ENCODE results near the gene GSKIP. TPM values are rescaled to one million over a fixed set of nuclear protein-coding genes. Genes with fewer than 3 reads are reported as not detected.

The GSKIP gene
- total RNA-seq, 4 donors from 2014 or later = 30.3 to 65.1 (median 49.7) TPM

DNA sequence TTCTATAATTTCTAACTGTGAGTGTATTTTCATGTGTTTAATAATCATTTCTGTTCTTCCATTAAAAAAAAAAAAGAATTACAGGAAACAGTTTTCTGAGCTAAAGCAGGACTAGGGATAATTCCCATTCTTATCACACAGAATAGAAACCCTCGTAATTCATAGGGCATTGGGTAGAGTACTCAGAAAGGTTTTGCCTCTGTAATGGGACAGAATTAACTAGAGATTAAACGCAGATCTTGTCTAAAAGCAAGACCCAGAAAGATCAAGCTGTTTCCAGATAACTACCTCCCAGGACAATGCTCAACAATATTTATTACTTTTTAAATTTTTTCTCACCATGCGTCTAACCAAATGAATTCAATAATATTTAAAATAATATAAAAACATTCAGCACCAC, 10.2 kb downstream of the GSKIP start:
- TF ChIP-seq, protein P1, sequence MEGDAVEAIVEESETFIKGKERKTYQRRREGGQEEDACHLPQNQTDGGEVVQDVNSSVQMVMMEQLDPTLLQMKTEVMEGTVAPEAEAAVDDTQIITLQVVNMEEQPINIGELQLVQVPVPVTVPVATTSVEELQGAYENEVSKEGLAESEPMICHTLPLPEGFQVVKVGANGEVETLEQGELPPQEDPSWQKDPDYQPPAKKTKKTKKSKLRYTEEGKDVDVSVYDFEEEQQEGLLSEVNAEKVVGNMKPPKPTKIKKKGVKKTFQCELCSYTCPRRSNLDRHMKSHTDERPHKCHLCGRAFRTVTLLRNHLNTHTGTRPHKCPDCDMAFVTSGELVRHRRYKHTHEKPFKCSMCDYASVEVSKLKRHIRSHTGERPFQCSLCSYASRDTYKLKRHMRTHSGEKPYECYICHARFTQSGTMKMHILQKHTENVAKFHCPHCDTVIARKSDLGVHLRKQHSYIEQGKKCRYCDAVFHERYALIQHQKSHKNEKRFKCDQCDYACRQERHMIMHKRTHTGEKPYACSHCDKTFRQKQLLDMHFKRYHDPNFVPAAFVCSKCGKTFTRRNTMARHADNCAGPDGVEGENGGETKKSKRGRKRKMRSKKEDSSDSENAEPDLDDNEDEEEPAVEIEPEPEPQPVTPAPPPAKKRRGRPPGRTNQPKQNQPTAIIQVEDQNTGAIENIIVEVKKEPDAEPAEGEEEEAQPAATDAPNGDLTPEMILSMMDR (IDR thresholded peaks at IDR 0.05) = no peak
- intact Hi-C loops (cut with DNase I) = no loop called here

DNA sequence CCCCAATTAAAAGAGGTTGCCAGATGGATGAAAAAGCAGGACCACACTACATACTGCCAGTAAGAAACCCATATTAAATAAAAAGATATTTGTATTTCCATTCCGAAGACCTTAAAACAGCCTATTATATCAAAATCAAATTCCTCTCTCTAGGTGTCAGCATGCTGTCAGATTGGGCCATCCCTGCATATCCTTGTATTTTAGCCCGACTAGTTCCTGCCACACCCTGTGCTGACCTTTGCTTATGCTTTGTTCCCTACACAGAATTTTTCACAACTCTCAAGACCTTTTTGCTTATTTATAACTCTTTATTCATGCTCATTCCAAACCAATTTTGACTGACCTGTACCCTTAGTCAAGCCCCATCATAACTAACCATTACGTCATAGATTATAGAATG, 12.8 kb downstream of the GSKIP start:
- TF ChIP-seq POLR2A (IDR thresholded peaks at IDR 0.05) = no peak
- DNase-seq = no peak
- Histone ChIP-seq H3K36me3 (no peaks in the 10 kb centered on the region), H3K27me3 (no peaks in the 10 kb centered on the region), H3K9me3 (no peaks in the 10 kb centered on the region), H3K27ac (no peak overlapping the region), H3K4me1 (no peaks in the 10 kb centered on the region), H3K4me3 (no peak overlapping the region)
- intact Hi-C loops (cut with DNase I) = no loop called here
- WGBS, 2 donors = 80 to 81% methylated on average over 3 of the region's 3 CpGs

More for the DNA sequence above, 10.2 kb downstream of the GSKIP start:
- no peaks in the 10 kb centered on the region for H3K9me3 ChIP-seq
- no peaks in the 10 kb centered on the region for H3K27me3 ChIP-seq
- no peak for DNase-seq
- WGBS, 2 donors = 88 to 92% methylated on average over 3 of the region's 3 CpGs
- no peak overlapping the region for H3K4me3 ChIP-seq
- no peak overlapping the region for H3K27ac ChIP-seq
- no peaks in the 10 kb centered on the region for H3K4me1 ChIP-seq
- no peaks in the 10 kb centered on the region for H3K36me3 ChIP-seq

DNA sequence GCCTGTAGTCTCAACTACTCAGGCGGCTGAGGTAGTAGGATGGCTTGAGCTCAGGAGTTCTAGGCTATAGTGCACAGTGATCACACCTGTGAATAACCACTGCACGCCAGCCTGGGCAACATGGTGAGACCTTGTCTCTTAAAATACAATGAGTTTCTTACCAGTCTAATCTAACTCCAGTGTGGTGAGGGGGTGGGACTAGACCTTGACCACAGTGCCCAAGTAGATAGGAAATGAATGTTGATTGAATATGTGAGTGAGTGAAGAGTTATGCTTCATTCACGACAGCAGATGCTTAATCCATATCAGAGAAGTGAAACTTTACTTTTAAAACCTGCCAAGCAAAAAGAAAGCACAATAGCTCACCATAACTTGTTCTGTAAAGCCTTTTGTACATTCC, 17.4 kb downstream of the GSKIP start:
- WGBS, 2 donors = 71 to 92% methylated on average over 3 of the region's 3 CpGs
- intact Hi-C loops (cut with DNase I) = no loop called here

DNA sequence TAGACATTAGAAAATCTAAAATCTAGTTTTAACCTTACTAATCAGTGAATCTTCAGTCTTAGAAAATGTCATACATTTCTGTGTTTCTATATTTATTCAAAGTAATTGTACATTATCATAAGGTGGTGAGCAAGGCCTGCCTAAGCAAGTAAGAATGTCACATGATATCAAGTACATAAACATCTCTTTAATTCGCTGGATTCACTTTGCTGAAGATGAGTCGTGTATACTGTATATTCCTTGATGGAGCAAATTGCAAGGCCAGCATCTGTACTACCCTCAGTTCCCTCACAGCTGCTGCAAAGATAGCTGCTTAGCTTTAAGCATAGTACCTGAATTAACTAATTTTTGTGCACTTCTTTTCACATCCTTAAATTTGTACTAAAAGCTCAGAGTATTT, 20.1 kb downstream of the GSKIP start:
- Histone ChIP-seq H3K27me3 (no peaks in the 10 kb centered on the region), H3K9me3 (no peaks in the 10 kb centered on the region), H3K27ac (no peak overlapping the region), H3K36me3 (peaks cover 0 to 59% (median 0%) of the 10 kb centered on the region in 3 donors), H3K4me1 (no peaks in the 10 kb centered on the region), H3K4me3 (no peak overlapping the region)
- intact Hi-C loops (cut with DNase I) = no loop called here
- 57 to 64% methylated on average over 2 of the region's 2 CpGs for WGBS, 2 donors
- DNase-seq = no peak
- TF ChIP-seq, protein P1 (IDR thresholded peaks at IDR 0.05) = no peak
- no peak for TF ChIP-seq POLR2A (IDR thresholded peaks at IDR 0.05)

More for the DNA sequence above, 17.4 kb downstream of the GSKIP start:
- Histone ChIP-seq H3K36me3 (peaks cover 0 to 39% (median 0%) of the 10 kb centered on the region in 3 donors), H3K27ac (no peak overlapping the region), H3K4me1 (no peaks in the 10 kb centered on the region), H3K27me3 (no peaks in the 10 kb centered on the region), H3K4me3 (no peak overlapping the region), H3K9me3 (no peaks in the 10 kb centered on the region)
- DNase-seq = no peak
- TF ChIP-seq, protein P1 (IDR thresholded peaks at IDR 0.05) = no peak
- no peak for TF ChIP-seq POLR2A (IDR thresholded peaks at IDR 0.05)

DNA sequence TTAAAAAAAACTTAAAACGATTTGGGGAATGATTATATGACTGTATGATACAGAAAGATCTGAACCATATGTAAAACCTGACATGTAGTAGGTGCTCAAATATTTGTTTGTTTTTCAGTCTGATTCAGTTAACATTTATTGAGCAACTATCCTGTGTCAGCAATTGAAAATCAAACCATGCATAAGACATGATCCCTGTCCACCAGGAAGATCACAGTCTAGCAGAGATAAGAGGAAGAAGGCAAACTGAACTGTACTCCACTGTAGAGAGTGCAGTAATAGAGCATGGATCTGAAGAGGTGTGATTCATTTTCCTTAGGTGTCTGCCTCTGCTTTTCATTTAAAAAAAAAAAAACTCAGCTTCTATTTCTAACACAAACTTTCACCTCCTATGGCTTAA, 20.7 kb downstream of the GSKIP start:
- Histone ChIP-seq H3K27me3 (no peaks in the 10 kb centered on the region), H3K36me3 (peaks cover 0 to 59% (median 0%) of the 10 kb centered on the region in 3 donors), H3K9me3 (no peaks in the 10 kb centered on the region), H3K4me1 (no peaks in the 10 kb centered on the region), H3K4me3 (no peak overlapping the region), H3K27ac (no peak overlapping the region)
- intact Hi-C loops (cut with DNase I) = no loop called here
- TF ChIP-seq, protein P1 (IDR thresholded peaks at IDR 0.05) = no peak
- TF ChIP-seq POLR2A (IDR thresholded peaks at IDR 0.05) = no peak
- 50 to 69% methylated on average over 1 of the region's 1 CpG for WGBS, 2 donors
- no peak for DNase-seq

DNA sequence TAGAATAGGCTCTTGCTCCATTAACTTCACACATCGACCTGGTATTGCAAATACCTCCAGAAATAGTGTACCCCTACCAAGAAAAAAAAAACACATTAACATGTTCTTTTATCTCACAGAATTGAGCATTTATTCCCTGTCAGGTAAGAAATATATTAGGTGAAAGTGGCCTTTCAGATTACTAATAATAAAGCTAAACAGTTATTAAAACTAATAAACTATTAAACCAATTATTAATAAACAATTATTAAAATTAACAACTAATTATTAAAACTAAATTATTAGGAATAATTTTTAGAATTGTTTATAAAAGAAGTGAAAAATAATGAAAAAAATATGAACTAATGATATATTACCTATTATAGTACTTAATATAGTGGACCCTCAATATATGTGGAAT, 21.4 kb downstream of the GSKIP start:
- WGBS, 2 donors = 36 to 85% methylated on average over 1 of the region's 1 CpG
- H3K4me1 ChIP-seq = no peaks in the 10 kb centered on the region
- no peaks in the 10 kb centered on the region for H3K9me3 ChIP-seq
- DNase-seq = no peak
- no peak overlapping the region for H3K27ac ChIP-seq
- H3K4me3 ChIP-seq = no peak overlapping the region
- intact Hi-C loops (cut with DNase I) = no loop called here
- peaks cover 0 to 59% (median 0%) of the 10 kb centered on the region in 3 donors for H3K36me3 ChIP-seq
- H3K27me3 ChIP-seq = no peaks in the 10 kb centered on the region
- TF ChIP-seq, protein P1 (IDR thresholded peaks at IDR 0.05) = no peak

Measured in esophagus squamous epithelium (tissue), 5 donors.